HuH-7.5 (cell line): ENCODE results near the gene RBM8A.

Source experiments
- DNase-seq: peaks from one replicate; pipeline ENCODE4 v3.0.0; 2011; ENCODE audit warnings: low spot score

RBM8A gene

GRCh38 chr1:145927063-145927886 lies at the start of gene RBM8A:
RBM8A (minus strand) TSS chr1:145927484; CDS start chr1:145927426, 58 bp downstream.
- DNase-seq: peak; percentile 68

GRCh38 chr1:145977016-145977415 lies 49.7 kb upstream of the RBM8A start:
- DNase-seq: no peak

GRCh38 chr1:145975216-145975615 lies 47.9 kb upstream of the RBM8A start:
- no peak for DNase-seq

GRCh38 chr1:145974721-145975120 lies 47.4 kb upstream of the RBM8A start:
- no peak for DNase-seq

GRCh38 chr1:145972580-145972979 lies 45.3 kb upstream of the RBM8A start:
- DNase-seq: peak; percentile 40

GRCh38 chr1:145967288-145967687 lies 40.0 kb upstream of the RBM8A start:
- DNase-seq: no peak

- DNase-seq: no peak
Measured at GRCh38 chr1:145965119-145965744, 37.9 kb upstream of the RBM8A start.

GRCh38 chr1:145964328-145965118 lies 37.2 kb upstream of the RBM8A start, which contains the start of the genes ANKRD34A and POLR3GL:
ANKRD34A (minus strand) TSS chr1:145964575; CDS start chr1:145961759, 2,816 bp downstream.
POLR3GL (plus strand) TSS chr1:145964690; CDS start chr1:145974866, 10,176 bp downstream.
- DNase-seq: peak; percentile 93

GRCh38 chr1:145963265-145964019 lies 36.2 kb upstream of the RBM8A start:
- DNase-seq: no peak

- no peak for DNase-seq
Measured at GRCh38 chr1:145962157-145963102, 35.1 kb upstream of the RBM8A start.

- peak; percentile 51 for DNase-seq
Measured at GRCh38 chr1:145961425-145962156, 34.3 kb upstream of the RBM8A start.

GRCh38 chr1:145961109-145961424 lies 33.8 kb upstream of the RBM8A start:
- DNase-seq: no peak

- DNase-seq: peak; percentile 89
Measured at GRCh38 chr1:145960468-145961108, 33.3 kb upstream of the RBM8A start.

GRCh38 chr1:145959957-145960467 lies 32.7 kb upstream of the RBM8A start:
- no peak for DNase-seq

- DNase-seq: no peak
Measured at GRCh38 chr1:145959333-145959732, 32.0 kb upstream of the RBM8A start.

GRCh38 chr1:145958734-145959133 lies 31.4 kb upstream of the RBM8A start:
- DNase-seq: no peak

- DNase-seq: peak; percentile 98
Measured at GRCh38 chr1:145957443-145958319, 30.4 kb upstream of the RBM8A start, which contains the start of gene LIX1L. LIX1L (minus strand) TSS chr1:145958017; CDS start chr1:145957927, 90 bp downstream.
